Limb (tissue), 2 donors: Measurements from ENCODE around the gene AMY1B.
"Not testable (repeated sequence)": the region's sequence is repeated elsewhere in the genome, so short reads cannot be mapped to it uniquely, and the experiment has no call there.

Source experiments
- DNase-seq, 2 donors: peaks; one replicate each; pipeline ENCODE4 v3.0.0-alpha.2; 2016; ENCODE audit errors: extremely low spot score in 2 of 2

Gene AMY1B

DNA sequence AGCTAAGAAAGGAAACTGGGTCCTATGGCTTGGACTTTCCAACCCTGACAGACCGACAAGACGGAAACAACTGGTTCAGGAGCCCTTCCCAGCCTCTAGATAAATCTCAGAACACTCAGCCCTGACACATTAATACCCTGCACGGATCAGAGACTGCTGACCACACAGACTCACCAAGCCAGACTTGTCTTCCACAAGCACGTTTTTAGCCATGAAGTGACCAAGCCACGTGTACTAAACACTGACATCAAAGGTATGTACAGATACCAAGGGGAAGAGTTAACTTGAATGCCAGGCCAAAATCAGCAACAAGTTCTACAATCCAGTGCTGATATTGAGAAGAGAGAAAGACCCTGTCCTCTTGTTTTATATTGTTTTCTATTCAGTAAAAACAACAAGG is at the start of gene AMY1B:
TSS of gene AMY1B (minus strand) at position 101 of the 400 bp plus-strand sequence. CDS start 571 bp downstream, outside the sequence.
- not testable (repeated sequence) for DNase-seq

- DNase-seq = not testable (repeated sequence)
Measured at GRCh38 chr1:103745040-103745439, 49.0 kb upstream of the AMY1B start.

GRCh38 chr1:103744449-103744848 is 48.4 kb upstream of the AMY1B start:
- DNase-seq = not testable (repeated sequence)

- DNase-seq = not testable (repeated sequence)
Measured at GRCh38 chr1:103738031-103738430, 42.0 kb upstream of the AMY1B start.

GRCh38 chr1:103735334-103735733 is 39.3 kb upstream of the AMY1B start:
- not testable (repeated sequence) for DNase-seq

- not testable (repeated sequence) for DNase-seq
Measured at GRCh38 chr1:103721473-103721872, 25.5 kb upstream of the AMY1B start.

DNA sequence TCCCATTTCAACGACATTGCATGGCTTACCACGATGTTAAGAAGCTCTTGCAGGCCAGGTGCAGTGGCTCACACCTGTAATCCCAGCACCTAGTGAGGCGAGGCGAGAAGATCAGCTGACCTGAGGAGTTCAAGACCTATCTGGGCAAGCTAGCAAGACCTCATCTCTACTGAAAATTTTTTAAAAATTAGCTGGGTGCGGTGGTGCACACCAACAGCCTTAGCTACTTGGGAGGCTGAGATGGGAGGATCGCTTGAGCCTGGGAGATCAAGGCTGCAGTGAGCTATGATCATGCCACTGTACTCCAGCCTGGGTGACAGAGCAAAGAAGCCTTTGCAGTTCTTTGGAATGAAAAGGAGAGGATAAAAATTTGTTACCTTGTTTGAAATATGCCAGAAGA is 21.4 kb upstream of the AMY1B start:
- not testable (repeated sequence) for DNase-seq

GRCh38 chr1:103710381-103710780 is 14.4 kb upstream of the AMY1B start:
- DNase-seq = not testable (repeated sequence)

DNA sequence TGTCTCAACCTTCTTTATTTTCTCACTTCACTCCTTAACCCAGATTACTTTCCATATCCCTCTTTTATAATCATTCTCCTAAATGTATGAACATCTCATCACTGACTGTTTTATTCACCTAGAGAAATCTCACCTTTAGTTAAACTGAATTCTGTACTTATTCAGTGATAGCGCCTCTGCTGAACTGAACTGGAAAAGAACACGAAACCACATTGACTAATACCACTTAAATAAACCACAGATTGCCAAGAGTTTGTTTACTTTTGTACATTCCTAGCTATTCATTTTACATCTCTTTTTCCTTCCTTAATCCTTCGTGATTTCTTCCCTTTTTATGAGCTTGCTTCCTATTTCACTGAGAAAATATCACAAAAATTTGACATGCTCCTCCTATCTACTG is 11.7 kb upstream of the AMY1B start:
- DNase-seq = not testable (repeated sequence)

DNA sequence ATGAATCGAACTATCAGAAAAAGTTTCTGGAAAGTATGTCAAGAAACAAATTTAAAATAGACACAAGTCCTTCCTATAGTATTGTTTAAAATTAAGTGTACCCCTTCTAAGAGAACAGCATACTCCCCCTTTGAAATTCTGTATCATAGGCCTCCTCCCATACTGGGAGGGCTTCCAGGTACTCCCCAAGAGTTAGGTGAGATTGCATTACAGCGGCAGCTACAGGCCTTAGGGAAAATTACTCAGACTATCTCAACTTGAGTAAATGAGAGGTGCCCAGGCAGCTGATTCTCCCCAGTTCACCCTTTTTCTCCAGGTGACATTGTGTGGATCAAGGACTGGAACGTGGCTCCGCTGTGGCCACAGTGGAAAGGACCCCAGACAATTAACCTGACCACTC is 5.2 kb upstream of the AMY1B start:
- not testable (repeated sequence) for DNase-seq

DNA sequence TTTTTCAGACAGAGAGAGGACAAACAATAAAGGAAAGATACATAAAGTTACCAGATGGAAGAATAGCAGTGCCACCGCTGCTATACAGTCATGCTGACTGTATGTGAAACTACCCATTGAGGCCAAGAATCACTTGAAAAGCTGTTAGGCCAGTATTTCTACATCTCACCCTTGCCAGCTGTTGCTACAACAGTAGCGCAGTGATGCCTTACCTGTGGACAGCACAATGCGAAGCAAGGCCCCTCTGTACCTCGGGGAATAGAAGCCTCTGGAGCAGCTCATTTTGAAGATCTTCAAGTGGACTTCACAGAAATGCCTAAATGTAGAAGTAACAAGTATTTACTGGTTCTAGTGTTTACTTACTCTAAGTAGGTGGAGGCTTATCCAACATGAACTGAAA is 4.7 kb upstream of the AMY1B start:
- DNase-seq = not testable (repeated sequence)

- not testable (repeated sequence) for DNase-seq
Measured at GRCh38 chr1:103697430-103697829, 1.4 kb upstream of the AMY1B start.

- not testable (repeated sequence) for DNase-seq
Measured at GRCh38 chr1:103676335-103676734, 19.7 kb downstream of the AMY1B start.

- not testable (repeated sequence) for DNase-seq
Measured at GRCh38 chr1:103655460-103655859, 40.5 kb downstream of the AMY1B start, which contains the start of gene AMY1A. TSS of gene AMY1A (plus strand) at chr1:103655760. CDS start at chr1:103656331, 571 bp downstream.

DNA sequence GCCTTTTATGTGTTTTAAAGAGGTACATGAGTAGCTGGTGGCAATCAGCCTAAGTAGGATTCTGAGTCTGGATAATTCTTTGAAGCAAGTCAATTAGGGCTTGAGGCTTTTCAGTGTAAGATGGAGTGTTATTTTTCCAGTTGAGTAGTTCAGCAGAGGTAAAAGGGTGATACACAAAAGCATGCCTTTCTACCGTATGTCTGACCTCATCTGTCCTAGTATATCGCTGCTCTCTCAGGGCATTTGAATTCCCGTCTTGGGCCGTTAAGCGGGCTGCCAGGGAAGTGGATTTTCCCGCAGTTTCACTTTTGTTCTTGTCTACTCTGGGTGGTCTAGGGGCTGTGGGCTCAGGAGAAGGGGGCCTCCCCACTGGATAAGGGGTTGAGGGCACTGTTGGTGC is 41.9 kb downstream of the AMY1B start:
- DNase-seq = not testable (repeated sequence)

DNA sequence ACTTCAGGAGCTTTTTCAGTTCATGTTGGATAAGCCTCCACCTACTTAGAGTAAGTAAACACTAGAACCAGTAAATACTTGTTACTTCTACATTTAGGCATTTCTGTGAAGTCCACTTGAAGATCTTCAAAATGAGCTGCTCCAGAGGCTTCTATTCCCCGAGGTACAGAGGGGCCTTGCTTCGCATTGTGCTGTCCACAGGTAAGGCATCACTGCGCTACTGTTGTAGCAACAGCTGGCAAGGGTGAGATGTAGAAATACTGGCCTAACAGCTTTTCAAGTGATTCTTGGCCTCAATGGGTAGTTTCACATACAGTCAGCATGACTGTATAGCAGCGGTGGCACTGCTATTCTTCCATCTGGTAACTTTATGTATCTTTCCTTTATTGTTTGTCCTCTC is 45.1 kb downstream of the AMY1B start:
- DNase-seq = not testable (repeated sequence)

DNA sequence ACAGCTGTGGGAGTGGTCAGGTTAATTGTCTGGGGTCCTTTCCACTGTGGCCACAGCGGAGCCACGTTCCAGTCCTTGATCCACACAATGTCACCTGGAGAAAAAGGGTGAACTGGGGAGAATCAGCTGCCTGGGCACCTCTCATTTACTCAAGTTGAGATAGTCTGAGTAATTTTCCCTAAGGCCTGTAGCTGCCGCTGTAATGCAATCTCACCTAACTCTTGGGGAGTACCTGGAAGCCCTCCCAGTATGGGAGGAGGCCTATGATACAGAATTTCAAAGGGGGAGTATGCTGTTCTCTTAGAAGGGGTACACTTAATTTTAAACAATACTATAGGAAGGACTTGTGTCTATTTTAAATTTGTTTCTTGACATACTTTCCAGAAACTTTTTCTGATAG is 45.7 kb downstream of the AMY1B start:
- not testable (repeated sequence) for DNase-seq

DNA sequence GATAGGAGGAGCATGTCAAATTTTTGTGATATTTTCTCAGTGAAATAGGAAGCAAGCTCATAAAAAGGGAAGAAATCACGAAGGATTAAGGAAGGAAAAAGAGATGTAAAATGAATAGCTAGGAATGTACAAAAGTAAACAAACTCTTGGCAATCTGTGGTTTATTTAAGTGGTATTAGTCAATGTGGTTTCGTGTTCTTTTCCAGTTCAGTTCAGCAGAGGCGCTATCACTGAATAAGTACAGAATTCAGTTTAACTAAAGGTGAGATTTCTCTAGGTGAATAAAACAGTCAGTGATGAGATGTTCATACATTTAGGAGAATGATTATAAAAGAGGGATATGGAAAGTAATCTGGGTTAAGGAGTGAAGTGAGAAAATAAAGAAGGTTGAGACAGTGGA is 52.1 kb downstream of the AMY1B start:
- not testable (repeated sequence) for DNase-seq

DNA sequence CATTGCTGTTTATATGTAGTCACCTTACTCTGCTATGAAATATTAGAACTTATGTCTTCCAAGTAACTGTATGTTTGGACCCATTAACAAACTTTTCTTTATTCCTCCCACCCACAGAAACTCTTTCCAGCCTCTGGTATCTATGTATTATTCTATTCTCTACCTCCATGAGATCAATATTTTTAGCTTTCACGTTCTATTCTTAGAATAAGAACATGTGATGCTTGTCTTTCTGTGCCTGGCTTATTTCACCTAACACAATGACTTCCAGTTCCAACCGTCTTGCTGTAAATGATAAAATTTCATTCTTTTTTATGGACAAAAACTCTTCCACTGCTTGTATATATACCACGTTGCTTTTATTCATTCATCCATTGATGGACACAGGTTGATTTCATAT is 54.8 kb downstream of the AMY1B start:
- DNase-seq = not testable (repeated sequence)
